Liver (tissue), 3 donors: ENCODE data around the gene LPIN3.

ENCODE experiments used
- CTCF ChIP-seq: fragments of 150-350 bp; IDR thresholded peaks from 2 replicates; pipeline ENCODE4 v1.5.1; 2017; ENCODE audit warnings: improper control_type of control experiment, low read depth, low read length; ENCODE audit not compliant: missing input control
- GABPA ChIP-seq, 2 donors: IDR thresholded peaks in 1 of 2; conservative IDR thresholded peaks in 1 of 2; 2 replicates each; pipeline ENCODE4 v1.6.1; 2016; ENCODE audit warnings: antibody characterized with exemption in 2 of 2, mild to moderate bottlenecking in 1 of 2, moderate library complexity in 1 of 2
- RXRA ChIP-seq, 2 donors: IDR thresholded peaks; 2 replicates each; pipeline ENCODE4 v1.6.1; 2017 to 2018; ENCODE audit warnings: antibody characterized with exemption in 2 of 2, mild to moderate bottlenecking in 1 of 2
- TAF1 ChIP-seq: conservative IDR thresholded peaks from 2 replicates; pipeline ENCODE4 v1.6.1; 2016; ENCODE audit warnings: antibody characterized with exemption, mild to moderate bottlenecking
- TF ChIP-seq, protein P1 (sequence below): IDR thresholded peaks from 2 replicates; pipeline ENCODE4 v1.6.1; 2016; ENCODE audit warnings: antibody characterized with exemption, mild to moderate bottlenecking
- TF ChIP-seq, protein P2 (sequence below): IDR thresholded peaks from 2 replicates; pipeline ENCODE4 v1.6.1; 2016; ENCODE audit warnings: antibody characterized with exemption
- donor health status: healthy.
- donor health status: healthy.

- TF ChIP-seq, protein P1, sequence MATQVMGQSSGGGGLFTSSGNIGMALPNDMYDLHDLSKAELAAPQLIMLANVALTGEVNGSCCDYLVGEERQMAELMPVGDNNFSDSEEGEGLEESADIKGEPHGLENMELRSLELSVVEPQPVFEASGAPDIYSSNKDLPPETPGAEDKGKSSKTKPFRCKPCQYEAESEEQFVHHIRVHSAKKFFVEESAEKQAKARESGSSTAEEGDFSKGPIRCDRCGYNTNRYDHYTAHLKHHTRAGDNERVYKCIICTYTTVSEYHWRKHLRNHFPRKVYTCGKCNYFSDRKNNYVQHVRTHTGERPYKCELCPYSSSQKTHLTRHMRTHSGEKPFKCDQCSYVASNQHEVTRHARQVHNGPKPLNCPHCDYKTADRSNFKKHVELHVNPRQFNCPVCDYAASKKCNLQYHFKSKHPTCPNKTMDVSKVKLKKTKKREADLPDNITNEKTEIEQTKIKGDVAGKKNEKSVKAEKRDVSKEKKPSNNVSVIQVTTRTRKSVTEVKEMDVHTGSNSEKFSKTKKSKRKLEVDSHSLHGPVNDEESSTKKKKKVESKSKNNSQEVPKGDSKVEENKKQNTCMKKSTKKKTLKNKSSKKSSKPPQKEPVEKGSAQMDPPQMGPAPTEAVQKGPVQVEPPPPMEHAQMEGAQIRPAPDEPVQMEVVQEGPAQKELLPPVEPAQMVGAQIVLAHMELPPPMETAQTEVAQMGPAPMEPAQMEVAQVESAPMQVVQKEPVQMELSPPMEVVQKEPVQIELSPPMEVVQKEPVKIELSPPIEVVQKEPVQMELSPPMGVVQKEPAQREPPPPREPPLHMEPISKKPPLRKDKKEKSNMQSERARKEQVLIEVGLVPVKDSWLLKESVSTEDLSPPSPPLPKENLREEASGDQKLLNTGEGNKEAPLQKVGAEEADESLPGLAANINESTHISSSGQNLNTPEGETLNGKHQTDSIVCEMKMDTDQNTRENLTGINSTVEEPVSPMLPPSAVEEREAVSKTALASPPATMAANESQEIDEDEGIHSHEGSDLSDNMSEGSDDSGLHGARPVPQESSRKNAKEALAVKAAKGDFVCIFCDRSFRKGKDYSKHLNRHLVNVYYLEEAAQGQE = no peak
- TF ChIP-seq CTCF (no peak), TAF1 (no peak), GABPA (IDR thresholded peaks at IDR 0.05 in 1 of 2, conservative IDR thresholded peaks at IDR 0.05 in 1 of 2) (no peak), RXRA (IDR thresholded peaks at IDR 0.05) (no peak)
- TF ChIP-seq, protein P2, sequence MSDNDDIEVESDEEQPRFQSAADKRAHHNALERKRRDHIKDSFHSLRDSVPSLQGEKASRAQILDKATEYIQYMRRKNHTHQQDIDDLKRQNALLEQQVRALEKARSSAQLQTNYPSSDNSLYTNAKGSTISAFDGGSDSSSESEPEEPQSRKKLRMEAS = no peak
These were observed 15.1 kb downstream of the LPIN3 start for GRCh38 chr20:41355598-41356203.
